Measurements from ENCODE around the gene RNF167. TPM values are rescaled to one million over a fixed set of nuclear protein-coding genes. Genes with fewer than 3 reads are reported as not detected.
A peak's percentile ranks its signal among the peaks of the same experiment; 100 is the strongest.
"Not testable (repeated sequence)": the region's sequence is repeated elsewhere in the genome, so short reads cannot be mapped to it uniquely, and the experiment has no call there.

Gene RNF167
- total RNA-seq, 1 donor from 2014 or later: 106 TPM

GRCh38 chr17:4920351-4921048 is 19.6 kb upstream of the RNF167 start:
- peaks cover 4% of the 10 kb centered on the region for H3K27me3 Mint-ChIP-seq
- no peaks in the 10 kb centered on the region for H3K4me1 Mint-ChIP-seq (ENCODE audit: low read depth)
- no peak for DNase-seq (ENCODE audit: low spot score, unreplicated experiment)
- no peak for TF ChIP-seq CTCF (IDR thresholded peaks at IDR 0.05; ENCODE audit: unreplicated experiment)
- H3K36me3 Mint-ChIP-seq (ENCODE audit: insufficient read depth): no peaks in the 10 kb centered on the region
- H3K4me3 Mint-ChIP-seq (ENCODE audit: low read depth): no peak overlapping the region
- H3K9me3 Mint-ChIP-seq (ENCODE audit: low read depth): no peaks in the 10 kb centered on the region
- H3K27ac Mint-ChIP-seq: no peak overlapping the region

- peaks cover 4% of the 10 kb centered on the region for H3K27me3 Mint-ChIP-seq
- no peaks in the 10 kb centered on the region for H3K4me1 Mint-ChIP-seq (ENCODE audit: low read depth)
- no peak overlapping the region for H3K27ac Mint-ChIP-seq
- H3K9me3 Mint-ChIP-seq (ENCODE audit: low read depth): no peaks in the 10 kb centered on the region
- TF ChIP-seq CTCF (IDR thresholded peaks at IDR 0.05; ENCODE audit: unreplicated experiment): no peak
- H3K36me3 Mint-ChIP-seq (ENCODE audit: insufficient read depth): no peaks in the 10 kb centered on the region
- DNase-seq (ENCODE audit: low spot score, unreplicated experiment): no peak
- no peak overlapping the region for H3K4me3 Mint-ChIP-seq (ENCODE audit: low read depth)
These were observed 18.7 kb upstream of the RNF167 start for GRCh38 chr17:4921320-4921719.

GRCh38 chr17:4926577-4927335 is 13.3 kb upstream of the RNF167 start:
- not testable (repeated sequence) for H3K4me3 Mint-ChIP-seq (ENCODE audit: low read depth); H3K27me3 Mint-ChIP-seq; H3K9me3 Mint-ChIP-seq (ENCODE audit: low read depth); H3K4me1 Mint-ChIP-seq (ENCODE audit: low read depth); DNase-seq (ENCODE audit: low spot score, unreplicated experiment); H3K36me3 Mint-ChIP-seq (ENCODE audit: insufficient read depth)
- H3K27ac Mint-ChIP-seq: peak overlapping the region; percentile 67

- H3K27ac Mint-ChIP-seq: no peak overlapping the region
- H3K4me3 Mint-ChIP-seq (ENCODE audit: low read depth): no peak overlapping the region
- H3K9me3 Mint-ChIP-seq (ENCODE audit: low read depth): no peaks in the 10 kb centered on the region
- no peaks in the 10 kb centered on the region for H3K27me3 Mint-ChIP-seq
- peaks cover 3% of the 10 kb centered on the region for H3K4me1 Mint-ChIP-seq (ENCODE audit: low read depth)
- TF ChIP-seq CTCF (IDR thresholded peaks at IDR 0.05; ENCODE audit: unreplicated experiment): no peak
- no peak for DNase-seq (ENCODE audit: low spot score, unreplicated experiment)
- H3K36me3 Mint-ChIP-seq (ENCODE audit: insufficient read depth): no peaks in the 10 kb centered on the region
These were observed 11.2 kb upstream of the RNF167 start for GRCh38 chr17:4928881-4929280.

GRCh38 chr17:4931963-4932362 is 8.1 kb upstream of the RNF167 start, which contains the start of gene GP1BA:
GP1BA (plus strand) TSS chr17:4932277; CDS start chr17:4932605, 328 bp downstream.
- Mint-ChIP-seq H3K9me3 (ENCODE audit: low read depth) (no peaks in the 10 kb centered on the region), H3K36me3 (ENCODE audit: insufficient read depth) (no peaks in the 10 kb centered on the region), H3K27ac (no peak within 1 kb of the TSS), H3K4me3 (ENCODE audit: low read depth) (no peak within 1 kb of the TSS), H3K4me1 (ENCODE audit: low read depth) (no peaks in the 10 kb centered on the region), H3K27me3 (no peaks in the 10 kb centered on the region)
- no peak for DNase-seq (ENCODE audit: low spot score, unreplicated experiment)
- no peak for TF ChIP-seq CTCF (IDR thresholded peaks at IDR 0.05; ENCODE audit: unreplicated experiment)

Measured in progenitor cell of endocrine pancreas (in vitro differentiated cells).